ENCODE results near the gene KLK12.

DNA sequence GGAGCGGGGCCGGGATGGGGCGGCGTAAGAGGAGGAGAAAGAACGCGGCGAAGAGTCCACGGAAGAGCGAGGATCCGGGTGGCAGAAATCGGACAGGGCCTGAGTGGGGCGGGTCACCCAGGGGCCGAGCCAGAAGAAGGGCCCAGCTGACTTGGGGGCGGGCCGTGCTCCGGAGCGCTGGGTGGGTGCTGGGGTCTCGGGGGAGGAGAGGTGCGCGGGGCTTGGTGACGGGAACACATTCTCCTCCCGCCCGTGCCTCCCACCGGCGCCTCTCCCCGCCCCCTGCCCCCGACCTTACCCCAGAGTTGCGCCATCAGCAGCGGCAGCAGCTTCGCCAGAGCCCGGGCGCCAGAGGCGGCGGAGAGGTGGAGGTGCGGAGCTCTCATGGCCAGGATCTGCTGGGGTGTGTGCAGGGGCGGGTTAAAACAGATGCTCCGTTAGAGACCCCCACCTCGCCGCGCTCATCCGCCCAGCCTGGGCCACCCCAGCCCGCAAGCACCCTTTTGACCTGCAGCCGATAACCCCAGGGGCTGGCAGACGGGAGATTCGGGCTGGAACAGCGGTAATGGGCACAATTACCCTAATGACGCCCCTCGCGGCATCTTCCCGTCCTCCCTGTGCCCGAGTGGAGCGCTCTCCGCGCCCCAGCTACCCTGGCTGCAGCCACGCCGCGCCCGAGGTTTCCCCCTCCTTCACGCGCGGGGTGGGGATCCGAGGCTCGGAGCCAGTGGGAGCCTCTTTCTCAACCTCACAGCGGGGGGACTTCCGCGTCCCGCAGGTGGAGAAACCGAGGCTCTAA lies 15.9 kb downstream of the KLK12 start:
- TF ChIP-seq, protein P1, sequence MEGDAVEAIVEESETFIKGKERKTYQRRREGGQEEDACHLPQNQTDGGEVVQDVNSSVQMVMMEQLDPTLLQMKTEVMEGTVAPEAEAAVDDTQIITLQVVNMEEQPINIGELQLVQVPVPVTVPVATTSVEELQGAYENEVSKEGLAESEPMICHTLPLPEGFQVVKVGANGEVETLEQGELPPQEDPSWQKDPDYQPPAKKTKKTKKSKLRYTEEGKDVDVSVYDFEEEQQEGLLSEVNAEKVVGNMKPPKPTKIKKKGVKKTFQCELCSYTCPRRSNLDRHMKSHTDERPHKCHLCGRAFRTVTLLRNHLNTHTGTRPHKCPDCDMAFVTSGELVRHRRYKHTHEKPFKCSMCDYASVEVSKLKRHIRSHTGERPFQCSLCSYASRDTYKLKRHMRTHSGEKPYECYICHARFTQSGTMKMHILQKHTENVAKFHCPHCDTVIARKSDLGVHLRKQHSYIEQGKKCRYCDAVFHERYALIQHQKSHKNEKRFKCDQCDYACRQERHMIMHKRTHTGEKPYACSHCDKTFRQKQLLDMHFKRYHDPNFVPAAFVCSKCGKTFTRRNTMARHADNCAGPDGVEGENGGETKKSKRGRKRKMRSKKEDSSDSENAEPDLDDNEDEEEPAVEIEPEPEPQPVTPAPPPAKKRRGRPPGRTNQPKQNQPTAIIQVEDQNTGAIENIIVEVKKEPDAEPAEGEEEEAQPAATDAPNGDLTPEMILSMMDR (IDR thresholded peaks at IDR 0.05): no peak
- no peak for TF ChIP-seq POLR2A (IDR thresholded peaks at IDR 0.05)

All from adrenal gland (tissue), 5 donors.